ENCODE measurements around the gene LUZP2. TPM values are rescaled to one million over a fixed set of nuclear protein-coding genes. Genes with fewer than 3 reads are reported as not detected.

The LUZP2 gene
- total and polyA plus RNA-seq, 10 donors = 0.03 to 2.9 (median 0.40) TPM; not detected in 3

- WGBS, 5 donors = 64 to 77% (median 69%) methylated on average over 3 of the region's 3 CpGs
- H3K4me3 ChIP-seq = no peak overlapping the region
- H3K27me3 ChIP-seq (replicated peaks in 1 of 7) = peaks cover 0 to 36% (median 9%) of the 10 kb centered on the region in 7 donors
- no peak for DNase-seq
- TF ChIP-seq POLR2A (IDR thresholded peaks at IDR 0.05) (no peak), POLR2AphosphoS5 (IDR thresholded peaks at IDR 0.05) (no peak), CTCF (IDR thresholded peaks at IDR 0.05 in 8 of 11, conservative IDR thresholded peaks at IDR 0.05 in 3 of 11) (no peak)
- peaks cover 0 to 8% (median 0%) of the 10 kb centered on the region in 8 donors for H3K9me3 ChIP-seq
- intact Hi-C loops (cut with DNase I; ENCODE audit: low total_unique reads) = no loop called here
- H3K4me1 ChIP-seq = peaks cover 0 to 5% (median 0%) of the 10 kb centered on the region in 6 donors
- H3K36me3 ChIP-seq = no peaks in the 10 kb centered on the region
- no peak overlapping the region for H3K27ac ChIP-seq
These were observed 978 bp downstream of the LUZP2 start for GRCh38 chr11:24497831-24498230.

- TF ChIP-seq CTCF (IDR thresholded peaks at IDR 0.05 in 8 of 11, conservative IDR thresholded peaks at IDR 0.05 in 3 of 11) (no peak), POLR2AphosphoS5 (IDR thresholded peaks at IDR 0.05) (no peak), POLR2A (IDR thresholded peaks at IDR 0.05) (no peak)
- Histone ChIP-seq H3K27ac (no peak overlapping the region), H3K9me3 (no peaks in the 10 kb centered on the region), H3K4me3 (no peak overlapping the region), H3K27me3 (replicated peaks in 1 of 7) (peaks cover 0 to 10% (median 0%) of the 10 kb centered on the region in 7 donors), H3K4me1 (no peaks in the 10 kb centered on the region), H3K36me3 (no peaks in the 10 kb centered on the region)
- 67 to 89% (median 74%) methylated on average over 7 of the region's 7 CpGs for WGBS, 5 donors
- no peak for DNase-seq
- intact Hi-C loops (cut with DNase I; ENCODE audit: low total_unique reads) = no loop called here
These were observed 5.6 kb downstream of the LUZP2 start for GRCh38 chr11:24502425-24502824.

GRCh38 chr11:24509114-24509513 is 12.3 kb downstream of the LUZP2 start:
- Histone ChIP-seq H3K27me3 (replicated peaks in 1 of 7) (no peaks in the 10 kb centered on the region), H3K27ac (no peak overlapping the region), H3K36me3 (no peaks in the 10 kb centered on the region), H3K4me3 (no peak overlapping the region), H3K9me3 (peaks cover 0 to 3% (median 0%) of the 10 kb centered on the region in 8 donors), H3K4me1 (no peaks in the 10 kb centered on the region)
- intact Hi-C loops (cut with DNase I; ENCODE audit: low total_unique reads) = no loop called here
- DNase-seq = no peak
- WGBS, 5 donors = 35 to 44% (median 42%) methylated on average over 3 of the region's 3 CpGs
- TF ChIP-seq POLR2A (IDR thresholded peaks at IDR 0.05) (no peak), POLR2AphosphoS5 (IDR thresholded peaks at IDR 0.05) (no peak), CTCF (IDR thresholded peaks at IDR 0.05 in 8 of 11, conservative IDR thresholded peaks at IDR 0.05 in 3 of 11) (no peak)

GRCh38 chr11:24511511-24511910 is 14.7 kb downstream of the LUZP2 start:
- H3K36me3 ChIP-seq = no peaks in the 10 kb centered on the region
- H3K9me3 ChIP-seq = peaks cover 0 to 3% (median 0%) of the 10 kb centered on the region in 8 donors
- no peak overlapping the region for H3K27ac ChIP-seq
- no peak for DNase-seq
- H3K27me3 ChIP-seq (replicated peaks in 1 of 7) = no peaks in the 10 kb centered on the region
- H3K4me1 ChIP-seq = no peaks in the 10 kb centered on the region
- intact Hi-C loops (cut with DNase I; ENCODE audit: low total_unique reads) = no loop called here
- no peak for TF ChIP-seq CTCF (IDR thresholded peaks at IDR 0.05 in 8 of 11, conservative IDR thresholded peaks at IDR 0.05 in 3 of 11)
- TF ChIP-seq POLR2A (IDR thresholded peaks at IDR 0.05) = no peak
- TF ChIP-seq POLR2AphosphoS5 (IDR thresholded peaks at IDR 0.05) = no peak
- no peak overlapping the region for H3K4me3 ChIP-seq
- 64 to 90% (median 75%) methylated on average over 5 of the region's 5 CpGs for WGBS, 5 donors
